ENCODE results near the gene PIK3R5.
"Not testable (repeated sequence)": the region's sequence is repeated elsewhere in the genome, so short reads cannot be mapped to it uniquely, and the experiment has no call there.

PIK3R5 gene

DNA sequence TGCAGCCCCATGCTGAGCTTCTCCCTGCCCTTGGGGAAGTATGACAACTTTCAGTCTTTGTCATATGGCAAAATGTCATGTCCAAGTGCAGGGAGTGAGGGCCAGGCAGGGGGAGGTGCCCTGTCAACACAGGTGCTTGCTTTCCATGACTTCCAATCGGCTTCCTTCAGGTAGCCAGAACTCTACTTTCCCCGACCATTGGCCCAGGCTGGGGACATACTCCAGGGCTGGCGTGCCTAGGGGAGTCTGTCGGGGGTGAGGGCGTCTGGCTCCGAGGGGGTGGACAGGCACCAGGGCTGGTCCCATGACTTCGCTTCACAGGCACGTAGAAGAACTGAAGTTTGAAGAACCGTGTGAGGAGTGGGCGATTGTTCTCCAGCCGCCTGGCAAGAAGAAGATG is 78.2 kb downstream of the PIK3R5 start:
- no peak for TF ChIP-seq EZH2phosphoT487 (conservative IDR thresholded peaks at IDR 0.05; ENCODE audit: low read length)
- TF ChIP-seq, protein P1, sequence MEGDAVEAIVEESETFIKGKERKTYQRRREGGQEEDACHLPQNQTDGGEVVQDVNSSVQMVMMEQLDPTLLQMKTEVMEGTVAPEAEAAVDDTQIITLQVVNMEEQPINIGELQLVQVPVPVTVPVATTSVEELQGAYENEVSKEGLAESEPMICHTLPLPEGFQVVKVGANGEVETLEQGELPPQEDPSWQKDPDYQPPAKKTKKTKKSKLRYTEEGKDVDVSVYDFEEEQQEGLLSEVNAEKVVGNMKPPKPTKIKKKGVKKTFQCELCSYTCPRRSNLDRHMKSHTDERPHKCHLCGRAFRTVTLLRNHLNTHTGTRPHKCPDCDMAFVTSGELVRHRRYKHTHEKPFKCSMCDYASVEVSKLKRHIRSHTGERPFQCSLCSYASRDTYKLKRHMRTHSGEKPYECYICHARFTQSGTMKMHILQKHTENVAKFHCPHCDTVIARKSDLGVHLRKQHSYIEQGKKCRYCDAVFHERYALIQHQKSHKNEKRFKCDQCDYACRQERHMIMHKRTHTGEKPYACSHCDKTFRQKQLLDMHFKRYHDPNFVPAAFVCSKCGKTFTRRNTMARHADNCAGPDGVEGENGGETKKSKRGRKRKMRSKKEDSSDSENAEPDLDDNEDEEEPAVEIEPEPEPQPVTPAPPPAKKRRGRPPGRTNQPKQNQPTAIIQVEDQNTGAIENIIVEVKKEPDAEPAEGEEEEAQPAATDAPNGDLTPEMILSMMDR (IDR thresholded peaks at IDR 0.05; ENCODE audit: insufficient read depth, low read length, poor library complexity, severe bottlenecking): no peak
- Histone ChIP-seq H3K9ac (ENCODE audit: low read length) (no peak overlapping the region), H4K20me1 (ENCODE audit: low read depth, low read length) (no peaks in the 10 kb centered on the region)

DNA sequence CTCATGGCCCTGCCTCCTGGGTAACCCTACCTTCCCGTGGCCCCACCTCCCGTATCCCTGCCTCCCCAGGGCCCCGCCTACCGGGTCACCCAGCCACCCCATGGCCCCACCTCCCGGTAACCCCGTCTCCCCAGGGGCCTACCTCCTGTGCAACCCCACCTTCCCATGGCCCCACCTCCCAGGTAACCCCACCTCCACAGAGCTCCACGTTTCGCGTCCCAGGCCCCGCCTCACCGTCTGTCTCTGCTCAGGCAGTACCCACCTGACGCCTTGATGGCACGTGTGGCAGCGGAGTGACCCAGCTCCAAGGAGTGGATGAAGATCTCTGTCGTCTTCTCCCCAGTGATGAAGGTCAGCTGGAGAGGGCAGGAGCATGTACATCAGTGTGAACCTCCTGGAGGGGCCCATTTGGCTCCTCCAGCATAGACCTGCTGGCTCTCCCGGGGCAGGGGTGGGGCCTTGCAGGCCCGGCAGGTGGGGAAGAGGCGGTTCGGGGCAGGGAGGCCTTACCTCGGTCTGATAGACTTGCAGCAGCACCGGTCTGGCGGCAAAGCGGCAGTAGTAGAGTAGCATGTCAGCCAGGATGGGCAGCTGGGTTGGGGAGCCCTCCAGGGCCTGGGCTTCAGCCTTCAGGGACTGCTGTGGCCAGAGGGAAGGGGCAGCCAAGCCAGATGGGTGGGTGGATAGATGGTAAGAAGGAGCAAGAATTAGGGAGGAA is 79.4 kb downstream of the PIK3R5 start:
- no peak for TF ChIP-seq EZH2phosphoT487 (conservative IDR thresholded peaks at IDR 0.05; ENCODE audit: low read length)
- TF ChIP-seq, protein P1 (IDR thresholded peaks at IDR 0.05; ENCODE audit: insufficient read depth, low read length, poor library complexity, severe bottlenecking): no peak
- Histone ChIP-seq H3K36me3 (ENCODE audit: low read length) (no peaks in the 10 kb centered on the region), H2AFZ (ENCODE audit: low read depth, low read length, severe bottlenecking) (no peak overlapping the region), H3K27ac (ENCODE audit: low read depth, low read length) (no peak overlapping the region), H3K9me2 (replicated peaks; ENCODE audit: insufficient read depth, low read length) (no peaks in the 10 kb centered on the region), H3F3A (ENCODE audit: insufficient read depth) (no peaks in the 10 kb centered on the region), H3K9ac (ENCODE audit: low read length) (no peak overlapping the region), H3K4me3 (ENCODE audit: insufficient read depth, low read length, poor library complexity, severe bottlenecking) (no peak overlapping the region), H3K79me2 (ENCODE audit: insufficient read depth, low read length) (no peaks in the 10 kb centered on the region), H3K4me2 (ENCODE audit: low read depth, low read length, poor library complexity, severe bottlenecking) (no peak overlapping the region), H4K20me1 (ENCODE audit: low read depth, low read length) (no peaks in the 10 kb centered on the region), H3K27me3 (ENCODE audit: low read length) (no peaks in the 10 kb centered on the region), H3K9me3 (ENCODE audit: insufficient read depth, low read length) (no peaks in the 10 kb centered on the region)

More for the DNA sequence above, 78.2 kb downstream of the PIK3R5 start:
- Histone ChIP-seq H3K36me3 (ENCODE audit: low read length) (no peaks in the 10 kb centered on the region), H3K9me3 (ENCODE audit: insufficient read depth, low read length) (no peaks in the 10 kb centered on the region), H3K79me2 (ENCODE audit: insufficient read depth, low read length) (no peaks in the 10 kb centered on the region), H3K4me2 (ENCODE audit: low read depth, low read length, poor library complexity, severe bottlenecking) (no peak overlapping the region), H3K27me3 (ENCODE audit: low read length) (no peaks in the 10 kb centered on the region), H2AFZ (ENCODE audit: low read depth, low read length, severe bottlenecking) (no peak overlapping the region), H3K27ac (ENCODE audit: low read depth, low read length) (no peak overlapping the region), H3K4me3 (ENCODE audit: insufficient read depth, low read length, poor library complexity, severe bottlenecking) (no peak overlapping the region), H3F3A (ENCODE audit: insufficient read depth) (no peaks in the 10 kb centered on the region), H3K9me2 (replicated peaks; ENCODE audit: insufficient read depth, low read length) (no peaks in the 10 kb centered on the region)

DNA sequence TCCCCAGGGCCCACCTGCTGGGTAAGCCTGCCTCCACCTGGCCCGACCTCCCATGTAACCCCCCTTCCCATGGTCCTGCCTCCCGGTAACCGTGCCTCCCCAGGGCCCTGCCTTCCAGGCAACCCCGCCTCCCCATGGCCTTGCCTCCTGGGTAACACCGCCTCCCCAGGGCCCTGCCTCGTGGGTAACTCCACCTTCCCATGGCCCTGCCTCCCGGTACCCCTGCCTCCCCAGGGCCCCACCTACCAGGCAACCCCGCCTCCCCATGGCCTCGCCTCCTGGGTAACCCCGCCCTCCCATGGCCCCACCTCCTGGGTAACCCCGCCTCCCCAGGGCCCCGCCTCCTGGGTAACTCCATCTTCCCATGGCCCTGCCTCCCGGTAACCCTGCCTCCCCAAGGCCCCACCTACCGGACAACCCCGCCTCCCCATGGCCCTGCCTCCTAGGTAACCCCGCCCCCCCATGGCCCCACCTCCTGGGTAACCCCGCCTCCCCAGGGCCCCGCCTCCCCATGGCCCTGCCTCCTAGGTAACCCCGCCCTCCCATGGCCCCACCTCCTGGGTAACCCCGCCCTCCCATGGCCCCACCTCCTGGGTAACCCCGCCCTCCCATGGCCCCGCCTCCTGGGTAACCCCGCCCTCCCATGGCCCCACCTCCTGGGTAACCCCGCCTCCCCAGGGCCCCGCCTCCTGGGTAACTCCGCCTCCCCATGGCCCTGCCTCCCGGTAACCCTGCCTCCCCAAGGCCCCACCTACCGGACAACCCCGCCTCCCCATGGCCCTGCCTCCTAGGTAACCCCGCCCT is 80.1 kb downstream of the PIK3R5 start:
- H3K79me2 ChIP-seq (ENCODE audit: insufficient read depth, low read length); H3F3A ChIP-seq (ENCODE audit: insufficient read depth); H3K27me3 ChIP-seq (ENCODE audit: low read length); H3K9me2 ChIP-seq (replicated peaks; ENCODE audit: insufficient read depth, low read length); H3K4me2 ChIP-seq (ENCODE audit: low read depth, low read length, poor library complexity, severe bottlenecking); H3K9me3 ChIP-seq (ENCODE audit: insufficient read depth, low read length); H3K36me3 ChIP-seq (ENCODE audit: low read length); H4K20me1 ChIP-seq (ENCODE audit: low read depth, low read length); H2AFZ ChIP-seq (ENCODE audit: low read depth, low read length, severe bottlenecking); H3K4me3 ChIP-seq (ENCODE audit: insufficient read depth, low read length, poor library complexity, severe bottlenecking); H3K27ac ChIP-seq (ENCODE audit: low read depth, low read length); H3K9ac ChIP-seq (ENCODE audit: low read length): not testable (repeated sequence)

All from SU-DHL-6 (cell line).